ENCODE data around the gene ABLIM3. TPM values are rescaled to one million over a fixed set of nuclear protein-coding genes. Genes with fewer than 3 reads are reported as not detected.

The ABLIM3 gene
- total RNA-seq, 1 donor from 2014 or later, result 8.0 TPM

DNA sequence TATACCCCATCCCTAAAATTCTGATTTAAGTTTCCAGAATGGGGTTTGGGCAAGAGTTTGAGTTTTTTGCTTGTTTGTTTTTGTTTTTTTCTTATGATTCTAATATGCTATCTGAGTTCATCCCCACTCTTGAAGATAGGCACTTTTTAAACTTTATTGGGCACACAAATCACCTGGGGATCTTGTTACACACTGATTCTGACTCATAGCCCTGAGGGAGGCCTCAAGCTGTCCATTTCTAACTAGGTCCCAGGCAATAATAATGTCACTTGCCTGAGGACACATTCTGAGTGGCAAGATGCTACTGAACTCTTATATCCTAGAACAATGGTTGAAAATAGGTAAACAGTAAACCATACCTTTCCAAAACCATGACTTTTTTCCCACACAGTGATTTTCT, 22.8 kb upstream of the ABLIM3 start:
- Mint-ChIP-seq H3K9me3 (no peaks in the 10 kb centered on the region), H3K27me3 (peaks cover 8% of the 10 kb centered on the region), H3K4me1 (ENCODE audit: unreplicated experiment) (peaks cover 4% of the 10 kb centered on the region), H3K36me3 (no peaks in the 10 kb centered on the region), H3K4me3 (no peak overlapping the region), H3K27ac (no peak overlapping the region)
- TF ChIP-seq, protein P1, sequence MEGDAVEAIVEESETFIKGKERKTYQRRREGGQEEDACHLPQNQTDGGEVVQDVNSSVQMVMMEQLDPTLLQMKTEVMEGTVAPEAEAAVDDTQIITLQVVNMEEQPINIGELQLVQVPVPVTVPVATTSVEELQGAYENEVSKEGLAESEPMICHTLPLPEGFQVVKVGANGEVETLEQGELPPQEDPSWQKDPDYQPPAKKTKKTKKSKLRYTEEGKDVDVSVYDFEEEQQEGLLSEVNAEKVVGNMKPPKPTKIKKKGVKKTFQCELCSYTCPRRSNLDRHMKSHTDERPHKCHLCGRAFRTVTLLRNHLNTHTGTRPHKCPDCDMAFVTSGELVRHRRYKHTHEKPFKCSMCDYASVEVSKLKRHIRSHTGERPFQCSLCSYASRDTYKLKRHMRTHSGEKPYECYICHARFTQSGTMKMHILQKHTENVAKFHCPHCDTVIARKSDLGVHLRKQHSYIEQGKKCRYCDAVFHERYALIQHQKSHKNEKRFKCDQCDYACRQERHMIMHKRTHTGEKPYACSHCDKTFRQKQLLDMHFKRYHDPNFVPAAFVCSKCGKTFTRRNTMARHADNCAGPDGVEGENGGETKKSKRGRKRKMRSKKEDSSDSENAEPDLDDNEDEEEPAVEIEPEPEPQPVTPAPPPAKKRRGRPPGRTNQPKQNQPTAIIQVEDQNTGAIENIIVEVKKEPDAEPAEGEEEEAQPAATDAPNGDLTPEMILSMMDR (conservative IDR thresholded peaks at IDR 0.05), result no peak
- DNase-seq (ENCODE audit: extremely low spot score, unreplicated experiment), result no peak

DNA sequence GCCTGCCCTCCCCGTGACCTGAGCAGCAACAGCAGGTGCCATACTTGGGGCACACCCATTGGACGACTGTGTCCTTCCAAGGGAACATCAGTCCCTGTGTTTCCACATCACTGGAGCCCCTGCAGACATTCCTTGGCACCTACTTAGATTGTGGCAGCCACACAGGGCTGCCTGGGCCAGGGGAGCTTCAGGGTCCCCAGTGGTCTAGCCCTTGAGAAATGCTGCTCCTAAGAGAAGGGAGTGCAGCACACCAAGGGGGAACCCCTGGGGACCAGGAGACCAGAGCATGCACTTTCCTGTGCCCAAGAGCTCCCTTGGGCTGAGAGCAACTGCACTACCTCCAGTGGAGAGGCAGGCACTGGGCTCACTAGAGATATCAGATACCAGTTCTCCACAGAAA, 20.1 kb upstream of the ABLIM3 start:
- Mint-ChIP-seq H3K36me3 (no peaks in the 10 kb centered on the region), H3K9me3 (peaks cover 5% of the 10 kb centered on the region), H3K27me3 (peaks cover 17% of the 10 kb centered on the region), H3K27ac (no peak overlapping the region), H3K4me3 (no peak overlapping the region), H3K4me1 (ENCODE audit: unreplicated experiment) (peaks cover 8% of the 10 kb centered on the region)
- no peak for DNase-seq (ENCODE audit: extremely low spot score, unreplicated experiment)
- TF ChIP-seq, protein P1 (conservative IDR thresholded peaks at IDR 0.05), result no peak

GRCh38 chr5:149123211-149123610, 18.1 kb upstream of the ABLIM3 start:
- TF ChIP-seq, protein P1 (conservative IDR thresholded peaks at IDR 0.05), result no peak
- peaks cover 5% of the 10 kb centered on the region for H3K9me3 Mint-ChIP-seq
- H3K27me3 Mint-ChIP-seq, result peaks cover 17% of the 10 kb centered on the region
- H3K36me3 Mint-ChIP-seq, result no peaks in the 10 kb centered on the region
- H3K4me1 Mint-ChIP-seq (ENCODE audit: unreplicated experiment), result peaks cover 8% of the 10 kb centered on the region
- H3K4me3 Mint-ChIP-seq, result no peak overlapping the region
- no peak overlapping the region for H3K27ac Mint-ChIP-seq
- no peak for DNase-seq (ENCODE audit: extremely low spot score, unreplicated experiment)

DNA sequence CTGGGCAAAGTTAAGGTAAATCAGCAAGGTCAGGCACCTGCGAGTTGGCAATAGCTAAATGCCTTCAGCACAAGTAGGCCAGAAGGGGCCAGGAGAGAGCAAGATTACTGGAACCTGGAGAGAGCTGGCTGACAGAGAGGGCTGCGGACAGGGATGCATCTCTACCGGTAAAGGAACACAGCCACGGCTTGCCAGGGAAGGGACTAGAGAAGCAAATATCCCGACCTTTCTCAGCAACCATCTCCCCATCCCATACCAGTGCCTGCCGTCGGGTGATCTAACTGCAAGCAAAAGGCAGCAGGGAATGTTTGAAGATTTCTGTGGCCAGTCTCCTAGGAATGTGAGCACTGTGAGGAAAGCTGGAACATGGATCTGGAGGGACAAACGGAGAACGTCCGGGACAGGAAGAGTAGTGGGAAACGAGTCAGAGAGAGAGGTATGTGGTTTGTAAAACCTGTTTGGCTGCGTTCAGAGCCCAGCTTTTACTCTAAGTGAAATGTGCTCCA, 15.9 kb upstream of the ABLIM3 start:
- H3K36me3 Mint-ChIP-seq, result no peaks in the 10 kb centered on the region
- H3K4me3 Mint-ChIP-seq, result peak overlapping the region; percentile 81
- H3K27ac Mint-ChIP-seq, result peak overlapping the region; percentile 89
- TF ChIP-seq, protein P1 (conservative IDR thresholded peaks at IDR 0.05), result no peak
- no peak for DNase-seq (ENCODE audit: extremely low spot score, unreplicated experiment)
- H3K9me3 Mint-ChIP-seq, result peaks cover 5% of the 10 kb centered on the region
- H3K4me1 Mint-ChIP-seq (ENCODE audit: unreplicated experiment), result peaks cover 8% of the 10 kb centered on the region
- H3K27me3 Mint-ChIP-seq, result peaks cover 17% of the 10 kb centered on the region

DNA sequence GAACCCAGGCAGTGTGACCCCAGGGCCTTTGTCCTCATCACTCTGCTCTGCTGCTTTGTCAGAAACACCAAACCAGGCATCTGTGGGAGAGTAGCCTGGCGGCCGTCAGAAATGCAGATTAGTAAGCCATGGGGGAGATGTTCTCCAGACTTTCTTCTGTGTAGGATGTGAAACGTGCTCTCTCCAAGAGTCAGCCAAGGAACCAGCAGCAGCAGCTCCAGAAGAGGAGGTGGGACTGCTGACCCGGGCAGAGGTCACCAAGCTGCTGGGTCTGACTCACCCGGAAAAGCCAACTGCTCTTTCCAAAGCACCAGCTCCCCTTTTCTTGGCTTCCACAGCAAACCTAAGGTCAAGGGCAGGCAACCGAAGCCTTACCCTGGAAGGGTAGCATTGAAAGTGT, 14.4 kb upstream of the ABLIM3 start:
- no peak for DNase-seq (ENCODE audit: extremely low spot score, unreplicated experiment)
- H3K27me3 Mint-ChIP-seq, result peaks cover 17% of the 10 kb centered on the region
- H3K36me3 Mint-ChIP-seq, result no peaks in the 10 kb centered on the region
- TF ChIP-seq, protein P1 (conservative IDR thresholded peaks at IDR 0.05), result no peak
- H3K9me3 Mint-ChIP-seq, result peaks cover 5% of the 10 kb centered on the region
- no peak overlapping the region for H3K4me3 Mint-ChIP-seq
- H3K4me1 Mint-ChIP-seq (ENCODE audit: unreplicated experiment), result peaks cover 8% of the 10 kb centered on the region
- no peak overlapping the region for H3K27ac Mint-ChIP-seq
